Testis (tissue), 2 donors: ENCODE data around the gene KIF26A.

ENCODE experiments used
- CTCF ChIP-seq, 3 experiments: fragments of 450-650 bp in 2 of 3; fragments of 200-600 bp in 1 of 3; sonication (generic) in 1 of 3; IDR thresholded peaks; one replicate each; pipeline ENCODE4 v1.5.1; 2016 to 2019; ENCODE audit warnings: antibody characterized with exemption in 3 of 3, mild to moderate bottlenecking in 2 of 3, moderate library complexity in 1 of 3
- POLR2A ChIP-seq: fragments of 450-650 bp; IDR thresholded peaks from one replicate; pipeline ENCODE4 v1.6.1; 2017; ENCODE audit warnings: antibody characterized with exemption, mild to moderate bottlenecking, moderate library complexity

- TF ChIP-seq CTCF (IDR thresholded peaks at IDR 0.05): no peak
- no peak for TF ChIP-seq POLR2A
Measured at GRCh38 chr14:104169699-104170479, 31.5 kb downstream of the KIF26A start.
